ENCODE data around the gene DDX20. TPM values are rescaled to one million over a fixed set of nuclear protein-coding genes. Genes with fewer than 3 reads are reported as not detected.

Gene DDX20
- 11.3 TPM for polyA plus RNA-seq (ENCODE audit: insufficient read length)

GRCh38 chr1:111755331-111756123 is at the start of gene DDX20:
TSS of gene DDX20 (plus strand) at chr1:111755901. CDS start at chr1:111755925, 24 bp downstream.
- DNase-seq: peak; percentile 95

- DNase-seq: no peak
Observed at GRCh38 chr1:111706921-111707320, 48.8 kb upstream of the DDX20 start.

GRCh38 chr1:111707906-111708305 is 47.8 kb upstream of the DDX20 start:
- no peak for DNase-seq

GRCh38 chr1:111709986-111710385 is 45.7 kb upstream of the DDX20 start:
- DNase-seq: no peak

- no peak for DNase-seq
Observed at GRCh38 chr1:111716333-111716732, 39.4 kb upstream of the DDX20 start.

GRCh38 chr1:111717450-111717849 is 38.3 kb upstream of the DDX20 start:
- no peak for DNase-seq

- DNase-seq: no peak
Observed at GRCh38 chr1:111719135-111719534, 36.6 kb upstream of the DDX20 start.

- DNase-seq: peak; percentile 63
Observed at GRCh38 chr1:111719674-111720132, 36.0 kb upstream of the DDX20 start.

GRCh38 chr1:111720274-111720976 is 35.3 kb upstream of the DDX20 start:
- no peak for DNase-seq

- no peak for DNase-seq
Observed at GRCh38 chr1:111720977-111721786, 34.5 kb upstream of the DDX20 start.

GRCh38 chr1:111723091-111723806 is 32.5 kb upstream of the DDX20 start:
- no peak for DNase-seq

GRCh38 chr1:111723871-111724270 is 31.8 kb upstream of the DDX20 start:
- DNase-seq: no peak

- DNase-seq: no peak
Observed at GRCh38 chr1:111725192-111725591, 30.5 kb upstream of the DDX20 start.

- no peak for DNase-seq
Observed at GRCh38 chr1:111727056-111727455, 28.6 kb upstream of the DDX20 start.

GRCh38 chr1:111729271-111729921 is 26.3 kb upstream of the DDX20 start:
- no peak for DNase-seq

GRCh38 chr1:111729946-111730681 is 25.6 kb upstream of the DDX20 start:
- DNase-seq: no peak

GRCh38 chr1:111730706-111731105 is 25.0 kb upstream of the DDX20 start:
- no peak for DNase-seq

- DNase-seq: no peak
Observed at GRCh38 chr1:111731956-111732355, 23.7 kb upstream of the DDX20 start.

- DNase-seq: no peak
Observed at GRCh38 chr1:111732718-111733117, 23.0 kb upstream of the DDX20 start.

- DNase-seq: no peak
Observed at GRCh38 chr1:111733183-111733991, 22.3 kb upstream of the DDX20 start.

All from hindlimb muscle (tissue), 1 donor.